ENCODE measurements around the gene CAB39.

The CAB39 gene

GRCh38 chr2:230671117-230671516, 41.5 kb upstream of the CAB39 start:
- Histone ChIP-seq H2AFZ (ENCODE audit: low read depth, low read length) (no peak overlapping the region), H3K36me3 (ENCODE audit: insufficient read depth, low read length) (no peaks in the 10 kb centered on the region), H3K4me3 (ENCODE audit: low read depth in 1 of 2, low read length in 2 of 2) (no peak overlapping the region), H3K9me3 (ENCODE audit: insufficient read depth, low read length, severe bottlenecking) (no peaks in the 10 kb centered on the region), H3K4me1 (ENCODE audit: insufficient read depth, low read length) (no peaks in the 10 kb centered on the region), H3K27ac (ENCODE audit: low read length) (no peak overlapping the region), H3K79me2 (ENCODE audit: insufficient read depth, low read length) (no peaks in the 10 kb centered on the region), H3K9ac (ENCODE audit: low read depth, low read length) (no peak overlapping the region), H3K4me2 (ENCODE audit: insufficient read depth, low read length) (no peak overlapping the region), H4K20me1 (ENCODE audit: insufficient read depth, low read length) (no peaks in the 10 kb centered on the region), H3K27me3 (ENCODE audit: insufficient read depth, low read length, poor library complexity) (no peaks in the 10 kb centered on the region)
- peak; percentile 27 for DNase-seq
- ATAC-seq (ENCODE audit: insufficient read depth, low read depth), result peak; percentile 85
- TF ChIP-seq, protein P1, sequence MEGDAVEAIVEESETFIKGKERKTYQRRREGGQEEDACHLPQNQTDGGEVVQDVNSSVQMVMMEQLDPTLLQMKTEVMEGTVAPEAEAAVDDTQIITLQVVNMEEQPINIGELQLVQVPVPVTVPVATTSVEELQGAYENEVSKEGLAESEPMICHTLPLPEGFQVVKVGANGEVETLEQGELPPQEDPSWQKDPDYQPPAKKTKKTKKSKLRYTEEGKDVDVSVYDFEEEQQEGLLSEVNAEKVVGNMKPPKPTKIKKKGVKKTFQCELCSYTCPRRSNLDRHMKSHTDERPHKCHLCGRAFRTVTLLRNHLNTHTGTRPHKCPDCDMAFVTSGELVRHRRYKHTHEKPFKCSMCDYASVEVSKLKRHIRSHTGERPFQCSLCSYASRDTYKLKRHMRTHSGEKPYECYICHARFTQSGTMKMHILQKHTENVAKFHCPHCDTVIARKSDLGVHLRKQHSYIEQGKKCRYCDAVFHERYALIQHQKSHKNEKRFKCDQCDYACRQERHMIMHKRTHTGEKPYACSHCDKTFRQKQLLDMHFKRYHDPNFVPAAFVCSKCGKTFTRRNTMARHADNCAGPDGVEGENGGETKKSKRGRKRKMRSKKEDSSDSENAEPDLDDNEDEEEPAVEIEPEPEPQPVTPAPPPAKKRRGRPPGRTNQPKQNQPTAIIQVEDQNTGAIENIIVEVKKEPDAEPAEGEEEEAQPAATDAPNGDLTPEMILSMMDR (IDR thresholded peaks at IDR 0.05; ENCODE audit: borderline replicate concordance, extremely low read depth, low read length, poor library complexity, severe bottlenecking), result no peak
- no peak for TF ChIP-seq EZH2 (IDR thresholded peaks at IDR 0.05; ENCODE audit: borderline replicate concordance, low read depth, low read length, severe bottlenecking)

DNA sequence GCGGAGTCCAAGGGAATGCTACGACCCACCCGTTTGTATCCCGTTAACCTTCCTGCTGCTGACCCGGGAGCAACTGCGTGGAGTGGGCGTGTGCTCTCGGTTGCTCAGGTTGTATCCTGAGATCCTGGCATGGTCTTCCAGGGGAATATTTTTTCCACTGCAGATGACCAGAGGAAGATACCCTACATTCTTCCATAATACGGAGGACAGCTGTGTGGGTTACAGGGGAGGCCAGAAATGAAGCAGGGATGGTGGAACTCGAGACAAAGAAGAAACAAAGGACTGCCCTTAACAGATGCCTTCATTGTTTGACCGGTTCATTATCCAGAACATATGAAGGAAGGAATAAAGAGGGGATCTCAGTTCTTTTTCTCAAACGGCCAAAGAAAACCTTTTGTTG, 39.8 kb upstream of the CAB39 start:
- no peak overlapping the region for H3K9ac ChIP-seq (ENCODE audit: low read depth, low read length)
- no peaks in the 10 kb centered on the region for H3K36me3 ChIP-seq (ENCODE audit: insufficient read depth, low read length)
- H3K4me1 ChIP-seq (ENCODE audit: insufficient read depth, low read length), result no peaks in the 10 kb centered on the region
- no peak for DNase-seq
- no peaks in the 10 kb centered on the region for H3K79me2 ChIP-seq (ENCODE audit: insufficient read depth, low read length)
- no peak overlapping the region for H2AFZ ChIP-seq (ENCODE audit: low read depth, low read length)
- H3K27me3 ChIP-seq (ENCODE audit: insufficient read depth, low read length, poor library complexity), result no peaks in the 10 kb centered on the region
- ATAC-seq (ENCODE audit: insufficient read depth, low read depth), result no peak
- no peaks in the 10 kb centered on the region for H3K9me3 ChIP-seq (ENCODE audit: insufficient read depth, low read length, severe bottlenecking)
- no peak for TF ChIP-seq EZH2 (IDR thresholded peaks at IDR 0.05; ENCODE audit: borderline replicate concordance, low read depth, low read length, severe bottlenecking)
- TF ChIP-seq, protein P1 (IDR thresholded peaks at IDR 0.05; ENCODE audit: borderline replicate concordance, extremely low read depth, low read length, poor library complexity, severe bottlenecking), result no peak
- H3K4me2 ChIP-seq (ENCODE audit: insufficient read depth, low read length), result no peak overlapping the region
- no peak overlapping the region for H3K4me3 ChIP-seq (ENCODE audit: low read depth in 1 of 2, low read length in 2 of 2)
- no peaks in the 10 kb centered on the region for H4K20me1 ChIP-seq (ENCODE audit: insufficient read depth, low read length)
- no peak overlapping the region for H3K27ac ChIP-seq (ENCODE audit: low read length)

GRCh38 chr2:230674401-230674800, 38.2 kb upstream of the CAB39 start:
- Histone ChIP-seq H3K27ac (ENCODE audit: low read length) (no peak overlapping the region), H3K36me3 (ENCODE audit: insufficient read depth, low read length) (no peaks in the 10 kb centered on the region), H3K27me3 (ENCODE audit: insufficient read depth, low read length, poor library complexity) (no peaks in the 10 kb centered on the region), H3K4me1 (ENCODE audit: insufficient read depth, low read length) (0 out of 2 replicates have a peak, but pooled peaks cover 5% of the 10 kb centered on the region), H3K4me2 (ENCODE audit: insufficient read depth, low read length) (no peak overlapping the region), H2AFZ (ENCODE audit: low read depth, low read length) (no peak overlapping the region), H3K4me3 (ENCODE audit: low read depth in 1 of 2, low read length in 2 of 2) (no peak overlapping the region), H3K9ac (ENCODE audit: low read depth, low read length) (no peak overlapping the region), H3K79me2 (ENCODE audit: insufficient read depth, low read length) (no peaks in the 10 kb centered on the region), H3K9me3 (ENCODE audit: insufficient read depth, low read length, severe bottlenecking) (no peaks in the 10 kb centered on the region), H4K20me1 (ENCODE audit: insufficient read depth, low read length) (no peaks in the 10 kb centered on the region)
- no peak for DNase-seq
- no peak for TF ChIP-seq EZH2 (IDR thresholded peaks at IDR 0.05; ENCODE audit: borderline replicate concordance, low read depth, low read length, severe bottlenecking)
- TF ChIP-seq, protein P1 (IDR thresholded peaks at IDR 0.05; ENCODE audit: borderline replicate concordance, extremely low read depth, low read length, poor library complexity, severe bottlenecking), result no peak
- no peak for ATAC-seq (ENCODE audit: insufficient read depth, low read depth)
